ENCODE measurements around the gene CDH4. TPM values are rescaled to one million over a fixed set of nuclear protein-coding genes. Genes with fewer than 3 reads are reported as not detected.

Gene CDH4
- total RNA-seq, 1 donor from 2014 or later: 39.7 TPM

- H3K36me3 ChIP-seq (ENCODE audit: control insufficient read depth, insufficient read depth, low read length): no peaks in the 10 kb centered on the region
- no peaks in the 10 kb centered on the region for H3K27me3 ChIP-seq (ENCODE audit: control insufficient read depth, insufficient read depth, low read length)
- no peak for DNase-seq (ENCODE audit: low read depth)
- no peak overlapping the region for H3K4me3 ChIP-seq (ENCODE audit: low read depth, low read length)
- TF ChIP-seq CTCF (IDR thresholded peaks at IDR 0.05; ENCODE audit: insufficient read depth, low read length, poor library complexity, severe bottlenecking): no peak
These were observed 736.6 kb downstream of the CDH4 start for GRCh38 chr20:61988665-61989064.

GRCh38 chr20:61989741-61990140 lies 737.7 kb downstream of the CDH4 start:
- no peaks in the 10 kb centered on the region for H3K36me3 ChIP-seq (ENCODE audit: control insufficient read depth, insufficient read depth, low read length)

More at GRCh38 chr20:61989741-61990140, 737.7 kb downstream of the CDH4 start:
- DNase-seq (ENCODE audit: low read depth): no peak
- no peaks in the 10 kb centered on the region for H3K27me3 ChIP-seq (ENCODE audit: control insufficient read depth, insufficient read depth, low read length)
- no peak for TF ChIP-seq CTCF (IDR thresholded peaks at IDR 0.05; ENCODE audit: insufficient read depth, low read length, poor library complexity, severe bottlenecking)
- no peak overlapping the region for H3K4me3 ChIP-seq (ENCODE audit: low read depth, low read length)
